B cell (primary cell): Measurements from ENCODE around the gene IFNGR1.

ENCODE experiments used
- EZH2 ChIP-seq: IDR thresholded peaks from 2 replicates; pipeline ENCODE4 v1.6.1; 2012; ENCODE audit warnings: borderline replicate concordance, low read depth, mild to moderate bottlenecking, moderate library complexity, low read length; ENCODE audit not compliant: insufficient read depth, poor library complexity, severe bottlenecking
- TF ChIP-seq, protein P1 (sequence below): fragments of 200-600 bp; IDR thresholded peaks from one replicate; pipeline ENCODE4 v1.8.0; 2022; ENCODE audit warnings: antibody characterized with exemption, mild to moderate bottlenecking

DNA sequence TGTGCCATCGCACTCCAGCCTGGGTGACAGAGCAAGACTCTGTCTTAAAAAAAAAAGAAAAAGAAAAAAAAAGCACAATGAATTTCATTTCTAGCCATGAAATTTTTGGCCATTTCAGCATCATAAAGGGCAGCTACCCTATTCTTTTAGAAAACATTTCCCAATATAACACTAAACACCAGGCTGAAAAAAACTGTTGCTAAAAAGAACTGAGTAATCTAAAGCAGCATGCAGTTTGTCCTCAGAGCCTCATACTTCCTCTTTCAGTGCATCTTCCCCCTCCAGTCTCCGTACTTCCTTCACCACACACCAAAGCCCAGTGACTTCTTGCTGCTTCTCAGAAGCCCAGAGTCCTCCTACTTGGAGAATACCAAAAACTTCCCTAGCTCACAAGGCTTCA, 5.6 kb upstream of the IFNGR1 start:
- TF ChIP-seq, protein P1, sequence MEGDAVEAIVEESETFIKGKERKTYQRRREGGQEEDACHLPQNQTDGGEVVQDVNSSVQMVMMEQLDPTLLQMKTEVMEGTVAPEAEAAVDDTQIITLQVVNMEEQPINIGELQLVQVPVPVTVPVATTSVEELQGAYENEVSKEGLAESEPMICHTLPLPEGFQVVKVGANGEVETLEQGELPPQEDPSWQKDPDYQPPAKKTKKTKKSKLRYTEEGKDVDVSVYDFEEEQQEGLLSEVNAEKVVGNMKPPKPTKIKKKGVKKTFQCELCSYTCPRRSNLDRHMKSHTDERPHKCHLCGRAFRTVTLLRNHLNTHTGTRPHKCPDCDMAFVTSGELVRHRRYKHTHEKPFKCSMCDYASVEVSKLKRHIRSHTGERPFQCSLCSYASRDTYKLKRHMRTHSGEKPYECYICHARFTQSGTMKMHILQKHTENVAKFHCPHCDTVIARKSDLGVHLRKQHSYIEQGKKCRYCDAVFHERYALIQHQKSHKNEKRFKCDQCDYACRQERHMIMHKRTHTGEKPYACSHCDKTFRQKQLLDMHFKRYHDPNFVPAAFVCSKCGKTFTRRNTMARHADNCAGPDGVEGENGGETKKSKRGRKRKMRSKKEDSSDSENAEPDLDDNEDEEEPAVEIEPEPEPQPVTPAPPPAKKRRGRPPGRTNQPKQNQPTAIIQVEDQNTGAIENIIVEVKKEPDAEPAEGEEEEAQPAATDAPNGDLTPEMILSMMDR: no peak
- no peak for TF ChIP-seq EZH2
